ENCODE measurements around the gene EIF5AL1.
"Not testable (repeated sequence)": the region's sequence is repeated elsewhere in the genome, so short reads cannot be mapped to it uniquely, and the experiment has no call there.

Gene EIF5AL1

GRCh38 chr10:79511891-79512583 lies at the start of gene EIF5AL1:
Gene EIF5AL1 (plus strand): TSS chr10:79512533. CDS start chr10:79512650, 117 bp downstream.
- DNase-seq, result not testable (repeated sequence)

GRCh38 chr10:79463578-79464496 lies 48.5 kb upstream of the EIF5AL1 start:
- no peak for DNase-seq

- DNase-seq, result no peak
Observed at GRCh38 chr10:79465341-79465740, 47.0 kb upstream of the EIF5AL1 start.

- no peak for DNase-seq
Observed at GRCh38 chr10:79468015-79468560, 44.2 kb upstream of the EIF5AL1 start.

GRCh38 chr10:79468841-79469585 lies 43.3 kb upstream of the EIF5AL1 start:
- no peak for DNase-seq

GRCh38 chr10:79470096-79470495 lies 42.2 kb upstream of the EIF5AL1 start:
- no peak for DNase-seq

- DNase-seq, result no peak
Observed at GRCh38 chr10:79471776-79472175, 40.6 kb upstream of the EIF5AL1 start.

- DNase-seq, result no peak
Observed at GRCh38 chr10:79472449-79472848, 39.9 kb upstream of the EIF5AL1 start.

GRCh38 chr10:79472951-79473350 lies 39.4 kb upstream of the EIF5AL1 start:
- DNase-seq, result no peak

GRCh38 chr10:79473496-79474095 lies 38.7 kb upstream of the EIF5AL1 start:
- no peak for DNase-seq

- no peak for DNase-seq
Observed at GRCh38 chr10:79475119-79475653, 37.1 kb upstream of the EIF5AL1 start.

- DNase-seq, result no peak
Observed at GRCh38 chr10:79475877-79476276, 36.5 kb upstream of the EIF5AL1 start.

- no peak for DNase-seq
Observed at GRCh38 chr10:79476645-79477044, 35.7 kb upstream of the EIF5AL1 start.

GRCh38 chr10:79477456-79477855 lies 34.9 kb upstream of the EIF5AL1 start:
- DNase-seq, result no peak

GRCh38 chr10:79479283-79479909 lies 32.9 kb upstream of the EIF5AL1 start:
- DNase-seq, result no peak

GRCh38 chr10:79482304-79482703 lies 30.0 kb upstream of the EIF5AL1 start:
- no peak for DNase-seq

- no peak for DNase-seq
Observed at GRCh38 chr10:79482741-79483140, 29.6 kb upstream of the EIF5AL1 start.

- no peak for DNase-seq
Observed at GRCh38 chr10:79483299-79483698, 29.0 kb upstream of the EIF5AL1 start.

- DNase-seq, result no peak
Observed at GRCh38 chr10:79483948-79484347, 28.4 kb upstream of the EIF5AL1 start.

GRCh38 chr10:79484476-79484875 lies 27.9 kb upstream of the EIF5AL1 start:
- no peak for DNase-seq

- peak; percentile 15 for DNase-seq
Observed at GRCh38 chr10:79487296-79488194, 24.8 kb upstream of the EIF5AL1 start.
